HG02885 (cell line): ENCODE results near the gene DUSP2.
A peak's percentile ranks its signal among the peaks of the same experiment; 100 is the strongest.
"Not testable (repeated sequence)": the region's sequence is repeated elsewhere in the genome, so short reads cannot be mapped to it uniquely, and the experiment has no call there.

Experiments
- ATAC-seq: cut with Tn5 transposase; IDR thresholded peaks from one replicate; pipeline ENCODE4 v1.9.1; 2021; ENCODE audit warnings: mild to moderate bottlenecking; ENCODE audit not compliant: unreplicated experiment, poor library complexity

DUSP2 gene

GRCh38 chr2:96163768-96164429, 18.7 kb upstream of the DUSP2 start:
- peak; percentile 63 for ATAC-seq

- peak; percentile 17 for ATAC-seq
These were observed 18.2 kb upstream of the DUSP2 start for GRCh38 chr2:96163415-96163767.

- no peak for ATAC-seq
These were observed 16.7 kb upstream of the DUSP2 start for GRCh38 chr2:96161898-96162297.

GRCh38 chr2:96160366-96160765, 15.1 kb upstream of the DUSP2 start:
- ATAC-seq: not testable (repeated sequence)

- ATAC-seq: no peak
These were observed 14.0 kb upstream of the DUSP2 start for GRCh38 chr2:96159084-96159830.

GRCh38 chr2:96158554-96158940, 13.3 kb upstream of the DUSP2 start:
- ATAC-seq: no peak

- ATAC-seq: peak; percentile 72
These were observed 12.7 kb upstream of the DUSP2 start for GRCh38 chr2:96157649-96158553.

- ATAC-seq: peak; percentile 24
These were observed 11.8 kb upstream of the DUSP2 start for GRCh38 chr2:96156926-96157648.

- ATAC-seq: no peak
These were observed 11.0 kb upstream of the DUSP2 start for GRCh38 chr2:96156011-96156820.

GRCh38 chr2:96154506-96155380, 9.5 kb upstream of the DUSP2 start:
- ATAC-seq: no peak

- no peak for ATAC-seq
These were observed 8.8 kb upstream of the DUSP2 start for GRCh38 chr2:96153991-96154431.

GRCh38 chr2:96153291-96153713, 8.1 kb upstream of the DUSP2 start:
- no peak for ATAC-seq

- no peak for ATAC-seq
These were observed 7.3 kb upstream of the DUSP2 start for GRCh38 chr2:96152304-96153161.

- no peak for ATAC-seq
These were observed 6.5 kb upstream of the DUSP2 start for GRCh38 chr2:96151595-96152303.

- ATAC-seq: no peak
These were observed 5.8 kb upstream of the DUSP2 start for GRCh38 chr2:96150791-96151594.

GRCh38 chr2:96150007-96150640, 4.9 kb upstream of the DUSP2 start:
- no peak for ATAC-seq
